Loucy (cell line): ENCODE results near the gene SUPT7L.

Source experiments
- H2AFZ ChIP-seq: fragments of 200-600 bp; sonication (generic); 2 replicates; pipeline ENCODE4 v1.6.0; 2016; ENCODE audit warnings: antibody characterized with exemption, mild to moderate bottlenecking, low read length, moderate library complexity
- H3F3A ChIP-seq: fragments of 200-600 bp; 2 replicates; pipeline ENCODE4 v1.6.0; 2016; ENCODE audit warnings: antibody characterized with exemption, low read depth, mild to moderate bottlenecking
- H3K27me3 ChIP-seq: fragments of 200-600 bp; sonication (generic); 2 replicates; pipeline ENCODE4 v1.6.1; 2014; ENCODE audit warnings: low read length, mild to moderate bottlenecking; ENCODE audit not compliant: insufficient read depth, poor library complexity, severe bottlenecking
- H3K36me3 ChIP-seq: fragments of 200-600 bp; sonication (generic); 2 replicates; pipeline ENCODE4 v1.6.1; 2016; ENCODE audit warnings: low read length; ENCODE audit not compliant: insufficient read depth
- H3K4me1 ChIP-seq: fragments of 200-600 bp; sonication (generic); 2 replicates; pipeline ENCODE4 v1.5.1; 2014; ENCODE audit warnings: low read length, mild to moderate bottlenecking; ENCODE audit not compliant: insufficient read depth, poor library complexity, severe bottlenecking
- H3K4me2 ChIP-seq: fragments of 200-600 bp; sonication (generic); 2 replicates; pipeline ENCODE4 v1.6.0; 2014; ENCODE audit warnings: antibody characterized with exemption, low read length, low read depth, mild to moderate bottlenecking; ENCODE audit not compliant: poor library complexity, severe bottlenecking
- H3K4me3 ChIP-seq: fragments of 200-600 bp; sonication (generic); 2 replicates; pipeline ENCODE4 v1.5.1; 2014; ENCODE audit warnings: low read length, mild to moderate bottlenecking, mixed read lengths; ENCODE audit not compliant: poor library complexity, severe bottlenecking
- H3K79me2 ChIP-seq: fragments of 200-600 bp; sonication (generic); 2 replicates; pipeline ENCODE4 v1.6.1; 2014; ENCODE audit warnings: low read length; ENCODE audit not compliant: insufficient read depth
- H3K9ac ChIP-seq: fragments of 200-600 bp; sonication (generic); 2 replicates; pipeline ENCODE4 v1.6.0; 2014; ENCODE audit warnings: mild to moderate bottlenecking, low read depth, low read length, moderate library complexity; ENCODE audit not compliant: poor library complexity, severe bottlenecking
- H3K9me2 ChIP-seq: fragments of 200-600 bp; sonication (generic); replicated peaks from 2 replicates; pipeline ENCODE4 v1.6.1; 2016; ENCODE audit warnings: low read depth, low read length, mixed read lengths
- H3K9me3 ChIP-seq: fragments of 200-600 bp; sonication (generic); 2 replicates; pipeline ENCODE4 v1.6.1; 2014; ENCODE audit warnings: mild to moderate bottlenecking, antibody characterized with exemption, low read length, low read depth; ENCODE audit not compliant: insufficient read depth
- H4K20me1 ChIP-seq: fragments of 200-600 bp; sonication (generic); 2 replicates; pipeline ENCODE4 v1.6.0; 2014; ENCODE audit warnings: antibody characterized with exemption, low read length, mild to moderate bottlenecking; ENCODE audit not compliant: insufficient read depth, poor library complexity, severe bottlenecking
- EZH2phosphoT487 ChIP-seq: fragments of 200-600 bp; IDR thresholded peaks from 2 replicates; pipeline ENCODE4 v1.6.1; 2018; ENCODE audit warnings: antibody characterized with exemption, mild to moderate bottlenecking, moderate library complexity, borderline replicate concordance
- TF ChIP-seq, protein P1 (sequence below): fragments of 200-600 bp; sonication (generic); conservative IDR thresholded peaks from 2 replicates; pipeline ENCODE4 v1.5.1; 2014; ENCODE audit warnings: mild to moderate bottlenecking, antibody characterized with exemption, low read length

The SUPT7L gene

DNA sequence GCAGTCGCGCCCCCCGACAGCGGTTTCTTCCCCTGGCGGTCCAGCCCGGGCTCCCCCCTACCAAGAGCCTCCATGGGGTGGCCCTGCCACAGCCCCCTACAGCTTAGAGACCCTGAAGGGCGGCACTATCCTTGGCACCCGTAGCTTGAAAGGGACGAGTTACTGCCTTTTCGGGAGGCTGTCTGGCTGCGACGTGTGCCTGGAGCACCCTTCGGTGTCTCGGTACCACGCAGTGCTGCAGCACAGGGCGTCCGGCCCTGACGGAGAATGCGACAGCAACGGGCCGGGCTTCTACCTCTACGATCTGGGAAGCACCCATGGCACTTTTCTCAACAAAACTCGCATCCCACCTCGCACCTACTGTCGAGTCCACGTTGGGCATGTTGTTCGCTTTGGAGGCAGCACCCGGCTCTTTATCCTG is 750 bp upstream of the SUPT7L start:
- H3K4me3 ChIP-seq = peak overlapping the region; percentile 85
- H3F3A ChIP-seq = no peaks in the 10 kb centered on the region
- H3K9ac ChIP-seq = peak overlapping the region; percentile 74
- H3K4me1 ChIP-seq = peaks cover 22% of the 10 kb centered on the region
- H3K36me3 ChIP-seq = peaks cover 14% of the 10 kb centered on the region; the same call in 1 of the 2 replicates
- H2AFZ ChIP-seq = peak overlapping the region; percentile 93
- peak overlapping the region; percentile 83 for H3K4me2 ChIP-seq
- no peaks in the 10 kb centered on the region for H3K27me3 ChIP-seq
- H3K79me2 ChIP-seq = peaks cover 49% of the 10 kb centered on the region
- no peaks in the 10 kb centered on the region for H3K9me3 ChIP-seq
- H4K20me1 ChIP-seq = no peaks in the 10 kb centered on the region
- H3K9me2 ChIP-seq = no peaks in the 10 kb centered on the region
- TF ChIP-seq, protein P1, sequence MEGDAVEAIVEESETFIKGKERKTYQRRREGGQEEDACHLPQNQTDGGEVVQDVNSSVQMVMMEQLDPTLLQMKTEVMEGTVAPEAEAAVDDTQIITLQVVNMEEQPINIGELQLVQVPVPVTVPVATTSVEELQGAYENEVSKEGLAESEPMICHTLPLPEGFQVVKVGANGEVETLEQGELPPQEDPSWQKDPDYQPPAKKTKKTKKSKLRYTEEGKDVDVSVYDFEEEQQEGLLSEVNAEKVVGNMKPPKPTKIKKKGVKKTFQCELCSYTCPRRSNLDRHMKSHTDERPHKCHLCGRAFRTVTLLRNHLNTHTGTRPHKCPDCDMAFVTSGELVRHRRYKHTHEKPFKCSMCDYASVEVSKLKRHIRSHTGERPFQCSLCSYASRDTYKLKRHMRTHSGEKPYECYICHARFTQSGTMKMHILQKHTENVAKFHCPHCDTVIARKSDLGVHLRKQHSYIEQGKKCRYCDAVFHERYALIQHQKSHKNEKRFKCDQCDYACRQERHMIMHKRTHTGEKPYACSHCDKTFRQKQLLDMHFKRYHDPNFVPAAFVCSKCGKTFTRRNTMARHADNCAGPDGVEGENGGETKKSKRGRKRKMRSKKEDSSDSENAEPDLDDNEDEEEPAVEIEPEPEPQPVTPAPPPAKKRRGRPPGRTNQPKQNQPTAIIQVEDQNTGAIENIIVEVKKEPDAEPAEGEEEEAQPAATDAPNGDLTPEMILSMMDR = no peak
- no peak for TF ChIP-seq EZH2phosphoT487

DNA sequence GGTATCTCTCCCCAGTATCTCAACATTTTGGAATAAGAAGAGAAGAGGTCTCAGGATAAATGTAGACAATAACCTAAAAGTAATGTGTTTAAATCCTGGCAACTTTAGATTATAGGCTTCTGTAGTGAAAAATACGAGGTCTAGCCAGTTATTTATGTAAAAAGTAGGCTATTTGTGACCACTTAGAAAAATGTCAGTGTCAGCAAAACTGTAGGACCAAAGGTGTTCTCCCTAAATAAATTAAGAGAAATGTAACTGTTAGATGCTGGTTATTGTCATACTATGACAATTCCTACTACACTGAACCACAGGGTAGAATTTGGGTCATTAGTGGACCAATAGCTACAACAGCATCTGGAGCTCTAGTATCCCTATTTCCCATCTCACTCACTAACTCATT is 2.0 kb downstream of the SUPT7L start:
- peaks cover 22% of the 10 kb centered on the region for H3K4me1 ChIP-seq
- H3K36me3 ChIP-seq = peaks cover 18% of the 10 kb centered on the region; the same call in 1 of the 2 replicates
- H3K9ac ChIP-seq = no peak overlapping the region
- H3K9me2 ChIP-seq = no peaks in the 10 kb centered on the region
- no peaks in the 10 kb centered on the region for H3K9me3 ChIP-seq
- no peak overlapping the region for H2AFZ ChIP-seq
- no peaks in the 10 kb centered on the region for H3F3A ChIP-seq
- H3K79me2 ChIP-seq = peaks cover 49% of the 10 kb centered on the region
- no peaks in the 10 kb centered on the region for H3K27me3 ChIP-seq
- peak overlapping the region; percentile 83 for H3K4me2 ChIP-seq
- H3K4me3 ChIP-seq = no peak overlapping the region
- TF ChIP-seq, protein P1 = no peak
- TF ChIP-seq EZH2phosphoT487 = no peak
- H4K20me1 ChIP-seq = no peaks in the 10 kb centered on the region

- H3K4me3 ChIP-seq = no peak overlapping the region
- no peaks in the 10 kb centered on the region; the same call in 1 of the 2 replicates for H3K79me2 ChIP-seq
- peaks cover 59% of the 10 kb centered on the region; the same call in 1 of the 2 replicates for H3K36me3 ChIP-seq
- H4K20me1 ChIP-seq = no peaks in the 10 kb centered on the region
- no peaks in the 10 kb centered on the region for H3K27me3 ChIP-seq
- no peak overlapping the region for H3K4me2 ChIP-seq
- H3K9ac ChIP-seq = no peak overlapping the region
- H2AFZ ChIP-seq = no peak overlapping the region
- TF ChIP-seq, protein P1 = no peak
- no peak for TF ChIP-seq EZH2phosphoT487
- H3K4me1 ChIP-seq = no peaks in the 10 kb centered on the region
- no peaks in the 10 kb centered on the region for H3K9me2 ChIP-seq
- no peaks in the 10 kb centered on the region for H3K9me3 ChIP-seq
- H3F3A ChIP-seq = 0 out of 2 replicates have a peak, but pooled peaks cover 4% of the 10 kb centered on the region
Measured at GRCh38 chr2:27655155-27655951, 8.1 kb downstream of the SUPT7L start.
